GM19023 (cell line): Measurements from ENCODE around the gene SMYD3.
A peak's percentile ranks its signal among the peaks of the same experiment; 100 is the strongest.
"Not testable (repeated sequence)": the region's sequence is repeated elsewhere in the genome, so short reads cannot be mapped to it uniquely, and the experiment has no call there.

Experiments used
- ATAC-seq: cut with Tn5 transposase; IDR thresholded peaks from one replicate; pipeline ENCODE4 v1.9.1; 2021; ENCODE audit warnings: mild to moderate bottlenecking, moderate library complexity; ENCODE audit not compliant: unreplicated experiment

Gene SMYD3

GRCh38 chr1:245971711-245972085 lies 535.4 kb downstream of the SMYD3 start:
- ATAC-seq: no peak

- not testable (repeated sequence) for ATAC-seq
Observed at GRCh38 chr1:245971076-245971710, 535.9 kb downstream of the SMYD3 start.

GRCh38 chr1:245969283-245969682 lies 537.8 kb downstream of the SMYD3 start:
- no peak for ATAC-seq

GRCh38 chr1:245968775-245969174 lies 538.3 kb downstream of the SMYD3 start:
- no peak for ATAC-seq

- ATAC-seq: no peak
Observed at GRCh38 chr1:245965398-245965797, 541.7 kb downstream of the SMYD3 start.

GRCh38 chr1:245963649-245964048 lies 543.4 kb downstream of the SMYD3 start:
- ATAC-seq: no peak

- no peak for ATAC-seq
Observed at GRCh38 chr1:245962453-245962852, 544.6 kb downstream of the SMYD3 start.

GRCh38 chr1:245961137-245961540 lies 545.9 kb downstream of the SMYD3 start:
- ATAC-seq: no peak

GRCh38 chr1:245960171-245960570 lies 546.9 kb downstream of the SMYD3 start:
- ATAC-seq: no peak

- no peak for ATAC-seq
Observed at GRCh38 chr1:245958016-245958415, 549.1 kb downstream of the SMYD3 start.

GRCh38 chr1:245957427-245957826 lies 549.7 kb downstream of the SMYD3 start:
- ATAC-seq: no peak

- no peak for ATAC-seq
Observed at GRCh38 chr1:245956225-245956624, 550.9 kb downstream of the SMYD3 start.

- peak; percentile 45 for ATAC-seq
Observed at GRCh38 chr1:245953876-245954660, 553.0 kb downstream of the SMYD3 start.

- ATAC-seq: no peak
Observed at GRCh38 chr1:245952383-245953026, 554.6 kb downstream of the SMYD3 start.

GRCh38 chr1:245948786-245949185 lies 558.3 kb downstream of the SMYD3 start:
- ATAC-seq: no peak

GRCh38 chr1:245946905-245947304 lies 560.2 kb downstream of the SMYD3 start:
- no peak for ATAC-seq

GRCh38 chr1:245945136-245945535 lies 561.9 kb downstream of the SMYD3 start:
- ATAC-seq: not testable (repeated sequence)

GRCh38 chr1:245942856-245943255 lies 564.2 kb downstream of the SMYD3 start:
- no peak for ATAC-seq

- not testable (repeated sequence) for ATAC-seq
Observed at GRCh38 chr1:245941771-245942170, 565.3 kb downstream of the SMYD3 start.

- no peak for ATAC-seq
Observed at GRCh38 chr1:245939756-245940345, 567.2 kb downstream of the SMYD3 start.

GRCh38 chr1:245938046-245938435 lies 569.0 kb downstream of the SMYD3 start:
- no peak for ATAC-seq
